Measurements from ENCODE around the gene MAFB. TPM values are rescaled to one million over a fixed set of nuclear protein-coding genes. Genes with fewer than 3 reads are reported as not detected.
A peak's percentile ranks its signal among the peaks of the same experiment; 100 is the strongest.

Gene MAFB
- total RNA-seq, 1 experiment from 2014 or later = 0.85 TPM

DNA sequence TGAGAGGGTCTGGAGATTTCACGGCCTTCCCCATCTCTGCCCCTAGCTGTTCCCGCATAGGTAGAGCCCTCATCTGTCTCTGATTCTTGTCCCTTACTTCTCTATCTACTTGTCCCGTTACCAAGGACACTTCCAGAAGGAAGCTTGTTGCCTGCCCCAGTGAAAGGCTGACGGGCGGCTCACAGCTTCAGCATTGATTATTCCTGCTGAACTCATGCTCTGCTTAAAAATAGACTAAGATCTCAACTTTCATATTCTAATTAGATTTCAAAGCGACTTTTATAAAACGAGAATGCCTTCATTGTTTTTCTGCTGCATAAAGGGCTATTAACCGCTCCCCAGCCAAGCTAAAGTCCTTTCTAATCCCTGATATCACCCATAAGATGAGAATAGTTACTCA, 31.1 kb upstream of the MAFB start:
- no peak for DNase-seq
- H3K18ac ChIP-seq (ENCODE audit: insufficient read length, low read depth, low read length) = no peak overlapping the region
- no peak overlapping the region for H3K4me3 Mint-ChIP-seq
- H3K14ac ChIP-seq (ENCODE audit: insufficient read depth, low read length) = no peak overlapping the region
- no peaks in the 10 kb centered on the region for H4K20me1 ChIP-seq (ENCODE audit: control insufficient read depth, insufficient read depth, insufficient read length)
- H3K79me1 ChIP-seq (ENCODE audit: insufficient read depth, low read depth, low read length, poor library complexity, severe bottlenecking) = no peaks in the 10 kb centered on the region
- no peaks in the 10 kb centered on the region for H3K79me2 ChIP-seq (ENCODE audit: insufficient read depth, low read length)
- no peak overlapping the region for H3K27ac ChIP-seq (ENCODE audit: insufficient read length, low read depth, low read length)
- no peak overlapping the region for H2BK20ac ChIP-seq (ENCODE audit: low read depth, low read length, poor library complexity, severe bottlenecking)
- no peaks in the 10 kb centered on the region for H3K4me1 ChIP-seq (ENCODE audit: insufficient read depth, low read length)
- no CpG with 5 or more reads among the region's 8 CpGs for WGBS (ENCODE audit: extremely low coverage, insufficient read length, low lambda C conversion rate)
- no peak overlapping the region for H3K4ac ChIP-seq (ENCODE audit: low read depth, low read length)
- no peak overlapping the region for H3T11ph ChIP-seq (ENCODE audit: low read length)
- no peak overlapping the region for H2BK15ac ChIP-seq (ENCODE audit: low read depth, low read length)
- H3K27me3 Mint-ChIP-seq (ENCODE audit: low read depth) = peaks cover 2% of the 10 kb centered on the region; the same call in 1 of the 2 replicates
- H3K36me3 Mint-ChIP-seq (ENCODE audit: insufficient read depth in 1 of 3, low read depth in 3 of 3) = no peaks in the 10 kb centered on the region
- H3K23ac ChIP-seq (ENCODE audit: insufficient read length, low read depth, low read length) = no peak overlapping the region
- H3K56ac ChIP-seq (ENCODE audit: insufficient read length, low read depth, low read length) = no peak overlapping the region
- H4K8ac ChIP-seq (replicated peaks; ENCODE audit: insufficient read length, low read depth, low read length) = no peak overlapping the region
- H3K9ac ChIP-seq (ENCODE audit: extremely low read depth, insufficient read length, low read length) = no peak overlapping the region
- no peaks in the 10 kb centered on the region for H3K27me3 ChIP-seq (ENCODE audit: insufficient read depth, low read length)
- H2BK120ac ChIP-seq (ENCODE audit: low read depth, low read length, poor library complexity, severe bottlenecking) = no peak overlapping the region
- peaks cover 4 to 11% of the 10 kb centered on the region in 2 experiments; a peak in 2 of 4 replicates for H3K4me1 Mint-ChIP-seq
- TF ChIP-seq CTCF (conservative IDR thresholded peaks at IDR 0.05) = no peak
- no peak overlapping the region for H4K5ac ChIP-seq (ENCODE audit: insufficient read length, low read depth, low read length)
- no peak overlapping the region for H2BK12ac ChIP-seq (ENCODE audit: insufficient read length, low read depth, low read length)
- no peaks in the 10 kb centered on the region for H3K23me2 ChIP-seq (ENCODE audit: insufficient read length, low read depth, low read length, poor library complexity, severe bottlenecking)
- H2BK5ac ChIP-seq (ENCODE audit: insufficient read length, low read length) = no peak overlapping the region
- no peak overlapping the region for H4K91ac ChIP-seq (ENCODE audit: insufficient read length, low read depth, low read length)
- no peak overlapping the region for H2AFZ ChIP-seq (ENCODE audit: low read length)
- H3K9me3 Mint-ChIP-seq = no peaks in the 10 kb centered on the region; a peak in 1 of 5 replicates
- H3K27ac Mint-ChIP-seq = peak overlapping the region in 1 of 3 experiments; percentile 50; a peak in 1 of 7 replicates
- no peaks in the 10 kb centered on the region for H3K9me3 ChIP-seq (ENCODE audit: control insufficient read depth, low read depth, low read length)
- no peak overlapping the region for H2AK5ac ChIP-seq (ENCODE audit: insufficient read length, low read length)
- no peak overlapping the region for H3K4me2 ChIP-seq (ENCODE audit: insufficient read depth, insufficient read length, low read length)
